ENCODE measurements around the gene RASL10B.

- no peak for TF ChIP-seq CTCF (conservative IDR thresholded peaks at IDR 0.05 in 1 of 2, IDR thresholded peaks at IDR 0.05 in 1 of 2; ENCODE audit: low read depth in 1 of 2, low read length in 2 of 2)
- no peak for TF ChIP-seq EZH2 (IDR thresholded peaks at IDR 0.05; ENCODE audit: low read length, missing control alignments)
Observed at GRCh38 chr17:35748341-35748841, 17.0 kb downstream of the RASL10B start.
